Measurements from ENCODE around the gene NABP1.

The NABP1 gene

GRCh38 chr2:191670787-191671186 is 7.1 kb upstream of the NABP1 start:
- DNase-seq (ENCODE audit: insufficient read length) (no peak), FAIRE-seq (no peak)
- TF ChIP-seq POLR2AphosphoS5 (IDR thresholded peaks at IDR 0.05; ENCODE audit: low read depth, low read length) (no peak), TAF1 (IDR thresholded peaks at IDR 0.05; ENCODE audit: borderline replicate concordance, low read depth, low read length) (no peak), POLR2A (IDR thresholded peaks at IDR 0.05; ENCODE audit: low read depth, low read length) (no peak)

GRCh38 chr2:191675807-191676721 is 1.9 kb upstream of the NABP1 start:
- TF ChIP-seq POLR2A (IDR thresholded peaks at IDR 0.05; ENCODE audit: low read depth, low read length): no peak; the same call in 1 of the 2 replicates
- peak; percentile 46; the same call in 1 of the 2 replicates for TF ChIP-seq POLR2AphosphoS5 (IDR thresholded peaks at IDR 0.05; ENCODE audit: low read depth, low read length)
- TF ChIP-seq TAF1 (IDR thresholded peaks at IDR 0.05; ENCODE audit: borderline replicate concordance, low read depth, low read length): 0 out of 2 replicates have a peak, but pooled peaks have one; percentile 28
- FAIRE-seq (peak; percentile 77), DNase-seq (ENCODE audit: insufficient read length) (no peak)

GRCh38 chr2:191676790-191677645 is 918 bp upstream of the NABP1 start:
- FAIRE-seq (no peak), DNase-seq (ENCODE audit: insufficient read length) (no peak)
- peak; percentile 44; the same call in 1 of the 2 replicates for TF ChIP-seq POLR2A (IDR thresholded peaks at IDR 0.05; ENCODE audit: low read depth, low read length)
- no peak for TF ChIP-seq TAF1 (IDR thresholded peaks at IDR 0.05; ENCODE audit: borderline replicate concordance, low read depth, low read length)
- TF ChIP-seq POLR2AphosphoS5 (IDR thresholded peaks at IDR 0.05; ENCODE audit: low read depth, low read length): peak; percentile 82

- TF ChIP-seq TAF1 (IDR thresholded peaks at IDR 0.05; ENCODE audit: borderline replicate concordance, low read depth, low read length): 0 out of 2 replicates have a peak, but pooled peaks have one; percentile 33
- no peak for TF ChIP-seq POLR2AphosphoS5 (IDR thresholded peaks at IDR 0.05; ENCODE audit: low read depth, low read length)
- TF ChIP-seq POLR2A (IDR thresholded peaks at IDR 0.05; ENCODE audit: low read depth, low read length): no peak
- no peak for DNase-seq (ENCODE audit: insufficient read length)
- FAIRE-seq: peak; percentile 67
These were observed 633 bp downstream of the NABP1 start for GRCh38 chr2:191678437-191679100.

- DNase-seq (ENCODE audit: insufficient read length) (no peak), FAIRE-seq (peak; percentile 84)
- TF ChIP-seq TAF1 (IDR thresholded peaks at IDR 0.05; ENCODE audit: borderline replicate concordance, low read depth, low read length) (0 out of 2 replicates have a peak, but pooled peaks have one; percentile 25), POLR2AphosphoS5 (IDR thresholded peaks at IDR 0.05; ENCODE audit: low read depth, low read length) (peak; percentile 75; the same call in 1 of the 2 replicates), POLR2A (IDR thresholded peaks at IDR 0.05; ENCODE audit: low read depth, low read length) (peak; percentile 67)
These were observed 2.1 kb downstream of the NABP1 start for GRCh38 chr2:191679818-191680600.

GRCh38 chr2:191680639-191681038 is 2.7 kb downstream of the NABP1 start:
- no peak for TF ChIP-seq POLR2A (IDR thresholded peaks at IDR 0.05; ENCODE audit: low read depth, low read length)
- no peak for TF ChIP-seq TAF1 (IDR thresholded peaks at IDR 0.05; ENCODE audit: borderline replicate concordance, low read depth, low read length)
- TF ChIP-seq POLR2AphosphoS5 (IDR thresholded peaks at IDR 0.05; ENCODE audit: low read depth, low read length): no peak
- no peak for DNase-seq (ENCODE audit: insufficient read length)
- no peak for FAIRE-seq

GRCh38 chr2:191682126-191682525 is 4.2 kb downstream of the NABP1 start:
- DNase-seq (ENCODE audit: insufficient read length): no peak
- no peak for FAIRE-seq
- TF ChIP-seq POLR2AphosphoS5 (IDR thresholded peaks at IDR 0.05; ENCODE audit: low read depth, low read length): no peak
- TF ChIP-seq POLR2A (IDR thresholded peaks at IDR 0.05; ENCODE audit: low read depth, low read length): no peak

GRCh38 chr2:191686066-191686465 is 8.1 kb downstream of the NABP1 start:
- FAIRE-seq (no peak), DNase-seq (ENCODE audit: insufficient read length) (no peak)
- no peak for TF ChIP-seq TAF1 (IDR thresholded peaks at IDR 0.05; ENCODE audit: borderline replicate concordance, low read depth, low read length)
- TF ChIP-seq POLR2AphosphoS5 (IDR thresholded peaks at IDR 0.05; ENCODE audit: low read depth, low read length): no peak
- no peak for TF ChIP-seq POLR2A (IDR thresholded peaks at IDR 0.05; ENCODE audit: low read depth, low read length)

- TF ChIP-seq TAF1 (IDR thresholded peaks at IDR 0.05; ENCODE audit: borderline replicate concordance, low read depth, low read length) (no peak), POLR2AphosphoS5 (IDR thresholded peaks at IDR 0.05; ENCODE audit: low read depth, low read length) (no peak), POLR2A (IDR thresholded peaks at IDR 0.05; ENCODE audit: low read depth, low read length) (peak; percentile 53)
- DNase-seq (ENCODE audit: insufficient read length): no peak
- peak; percentile 30 for FAIRE-seq
These were observed 8.8 kb downstream of the NABP1 start for GRCh38 chr2:191686729-191687128.

GRCh38 chr2:191687867-191688266 is 9.9 kb downstream of the NABP1 start:
- FAIRE-seq: peak; percentile 36

More at GRCh38 chr2:191687867-191688266, 9.9 kb downstream of the NABP1 start:
- TF ChIP-seq POLR2AphosphoS5 (IDR thresholded peaks at IDR 0.05; ENCODE audit: low read depth, low read length): no peak
- no peak for DNase-seq (ENCODE audit: insufficient read length)
